ENCODE results near the gene SETD6. TPM values are rescaled to one million over a fixed set of nuclear protein-coding genes. Genes with fewer than 3 reads are reported as not detected.

Gene SETD6
- total and polyA plus RNA-seq, 9 of the 15 experiments (the other 6 are each of a cell fraction or from before 2014, with no cell fraction given): 9.2 to 40.9 (median 19.8) TPM

DNA sequence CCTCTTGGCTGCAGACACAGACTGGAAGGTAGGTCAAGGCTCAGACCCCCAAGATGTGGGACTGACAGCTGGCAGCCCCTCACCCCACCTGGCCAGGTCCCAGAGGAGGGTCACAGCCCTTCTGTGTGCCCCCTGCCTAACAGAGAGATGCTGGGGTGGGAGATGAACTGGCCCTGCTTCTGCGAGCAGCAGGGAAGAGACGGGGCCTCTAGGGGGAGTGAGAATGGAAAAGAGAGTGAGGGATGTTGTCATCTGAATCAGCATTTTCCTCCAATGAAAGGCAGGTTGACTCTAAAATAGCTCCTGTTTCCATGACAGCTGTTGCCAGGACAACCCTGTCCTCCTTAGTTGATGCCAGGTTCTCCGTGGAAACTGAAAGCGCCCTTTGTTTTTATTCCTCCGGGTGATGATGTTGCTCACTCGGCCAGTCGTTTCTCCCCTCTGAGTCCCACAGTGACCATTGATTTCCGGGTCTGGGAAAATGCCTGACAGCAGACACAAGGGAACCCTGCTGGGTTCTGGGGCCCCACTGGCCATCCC, 20.3 kb upstream of the SETD6 start (continued):
- TF ChIP-seq, protein P1, sequence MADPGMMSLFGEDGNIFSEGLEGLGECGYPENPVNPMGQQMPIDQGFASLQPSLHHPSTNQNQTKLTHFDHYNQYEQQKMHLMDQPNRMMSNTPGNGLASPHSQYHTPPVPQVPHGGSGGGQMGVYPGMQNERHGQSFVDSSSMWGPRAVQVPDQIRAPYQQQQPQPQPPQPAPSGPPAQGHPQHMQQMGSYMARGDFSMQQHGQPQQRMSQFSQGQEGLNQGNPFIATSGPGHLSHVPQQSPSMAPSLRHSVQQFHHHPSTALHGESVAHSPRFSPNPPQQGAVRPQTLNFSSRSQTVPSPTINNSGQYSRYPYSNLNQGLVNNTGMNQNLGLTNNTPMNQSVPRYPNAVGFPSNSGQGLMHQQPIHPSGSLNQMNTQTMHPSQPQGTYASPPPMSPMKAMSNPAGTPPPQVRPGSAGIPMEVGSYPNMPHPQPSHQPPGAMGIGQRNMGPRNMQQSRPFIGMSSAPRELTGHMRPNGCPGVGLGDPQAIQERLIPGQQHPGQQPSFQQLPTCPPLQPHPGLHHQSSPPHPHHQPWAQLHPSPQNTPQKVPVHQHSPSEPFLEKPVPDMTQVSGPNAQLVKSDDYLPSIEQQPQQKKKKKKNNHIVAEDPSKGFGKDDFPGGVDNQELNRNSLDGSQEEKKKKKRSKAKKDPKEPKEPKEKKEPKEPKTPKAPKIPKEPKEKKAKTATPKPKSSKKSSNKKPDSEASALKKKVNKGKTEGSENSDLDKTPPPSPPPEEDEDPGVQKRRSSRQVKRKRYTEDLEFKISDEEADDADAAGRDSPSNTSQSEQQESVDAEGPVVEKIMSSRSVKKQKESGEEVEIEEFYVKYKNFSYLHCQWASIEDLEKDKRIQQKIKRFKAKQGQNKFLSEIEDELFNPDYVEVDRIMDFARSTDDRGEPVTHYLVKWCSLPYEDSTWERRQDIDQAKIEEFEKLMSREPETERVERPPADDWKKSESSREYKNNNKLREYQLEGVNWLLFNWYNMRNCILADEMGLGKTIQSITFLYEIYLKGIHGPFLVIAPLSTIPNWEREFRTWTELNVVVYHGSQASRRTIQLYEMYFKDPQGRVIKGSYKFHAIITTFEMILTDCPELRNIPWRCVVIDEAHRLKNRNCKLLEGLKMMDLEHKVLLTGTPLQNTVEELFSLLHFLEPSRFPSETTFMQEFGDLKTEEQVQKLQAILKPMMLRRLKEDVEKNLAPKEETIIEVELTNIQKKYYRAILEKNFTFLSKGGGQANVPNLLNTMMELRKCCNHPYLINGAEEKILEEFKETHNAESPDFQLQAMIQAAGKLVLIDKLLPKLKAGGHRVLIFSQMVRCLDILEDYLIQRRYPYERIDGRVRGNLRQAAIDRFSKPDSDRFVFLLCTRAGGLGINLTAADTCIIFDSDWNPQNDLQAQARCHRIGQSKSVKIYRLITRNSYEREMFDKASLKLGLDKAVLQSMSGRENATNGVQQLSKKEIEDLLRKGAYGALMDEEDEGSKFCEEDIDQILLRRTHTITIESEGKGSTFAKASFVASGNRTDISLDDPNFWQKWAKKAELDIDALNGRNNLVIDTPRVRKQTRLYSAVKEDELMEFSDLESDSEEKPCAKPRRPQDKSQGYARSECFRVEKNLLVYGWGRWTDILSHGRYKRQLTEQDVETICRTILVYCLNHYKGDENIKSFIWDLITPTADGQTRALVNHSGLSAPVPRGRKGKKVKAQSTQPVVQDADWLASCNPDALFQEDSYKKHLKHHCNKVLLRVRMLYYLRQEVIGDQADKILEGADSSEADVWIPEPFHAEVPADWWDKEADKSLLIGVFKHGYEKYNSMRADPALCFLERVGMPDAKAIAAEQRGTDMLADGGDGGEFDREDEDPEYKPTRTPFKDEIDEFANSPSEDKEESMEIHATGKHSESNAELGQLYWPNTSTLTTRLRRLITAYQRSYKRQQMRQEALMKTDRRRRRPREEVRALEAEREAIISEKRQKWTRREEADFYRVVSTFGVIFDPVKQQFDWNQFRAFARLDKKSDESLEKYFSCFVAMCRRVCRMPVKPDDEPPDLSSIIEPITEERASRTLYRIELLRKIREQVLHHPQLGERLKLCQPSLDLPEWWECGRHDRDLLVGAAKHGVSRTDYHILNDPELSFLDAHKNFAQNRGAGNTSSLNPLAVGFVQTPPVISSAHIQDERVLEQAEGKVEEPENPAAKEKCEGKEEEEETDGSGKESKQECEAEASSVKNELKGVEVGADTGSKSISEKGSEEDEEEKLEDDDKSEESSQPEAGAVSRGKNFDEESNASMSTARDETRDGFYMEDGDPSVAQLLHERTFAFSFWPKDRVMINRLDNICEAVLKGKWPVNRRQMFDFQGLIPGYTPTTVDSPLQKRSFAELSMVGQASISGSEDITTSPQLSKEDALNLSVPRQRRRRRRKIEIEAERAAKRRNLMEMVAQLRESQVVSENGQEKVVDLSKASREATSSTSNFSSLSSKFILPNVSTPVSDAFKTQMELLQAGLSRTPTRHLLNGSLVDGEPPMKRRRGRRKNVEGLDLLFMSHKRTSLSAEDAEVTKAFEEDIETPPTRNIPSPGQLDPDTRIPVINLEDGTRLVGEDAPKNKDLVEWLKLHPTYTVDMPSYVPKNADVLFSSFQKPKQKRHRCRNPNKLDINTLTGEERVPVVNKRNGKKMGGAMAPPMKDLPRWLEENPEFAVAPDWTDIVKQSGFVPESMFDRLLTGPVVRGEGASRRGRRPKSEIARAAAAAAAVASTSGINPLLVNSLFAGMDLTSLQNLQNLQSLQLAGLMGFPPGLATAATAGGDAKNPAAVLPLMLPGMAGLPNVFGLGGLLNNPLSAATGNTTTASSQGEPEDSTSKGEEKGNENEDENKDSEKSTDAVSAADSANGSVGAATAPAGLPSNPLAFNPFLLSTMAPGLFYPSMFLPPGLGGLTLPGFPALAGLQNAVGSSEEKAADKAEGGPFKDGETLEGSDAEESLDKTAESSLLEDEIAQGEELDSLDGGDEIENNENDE (IDR thresholded peaks at IDR 0.05; ENCODE audit: low read depth, low read length): no peak
- no peak for TF ChIP-seq TCFL5 (CRISPR knock-in tag; conservative IDR thresholded peaks at IDR 0.05)
- TF ChIP-seq, protein P2, sequence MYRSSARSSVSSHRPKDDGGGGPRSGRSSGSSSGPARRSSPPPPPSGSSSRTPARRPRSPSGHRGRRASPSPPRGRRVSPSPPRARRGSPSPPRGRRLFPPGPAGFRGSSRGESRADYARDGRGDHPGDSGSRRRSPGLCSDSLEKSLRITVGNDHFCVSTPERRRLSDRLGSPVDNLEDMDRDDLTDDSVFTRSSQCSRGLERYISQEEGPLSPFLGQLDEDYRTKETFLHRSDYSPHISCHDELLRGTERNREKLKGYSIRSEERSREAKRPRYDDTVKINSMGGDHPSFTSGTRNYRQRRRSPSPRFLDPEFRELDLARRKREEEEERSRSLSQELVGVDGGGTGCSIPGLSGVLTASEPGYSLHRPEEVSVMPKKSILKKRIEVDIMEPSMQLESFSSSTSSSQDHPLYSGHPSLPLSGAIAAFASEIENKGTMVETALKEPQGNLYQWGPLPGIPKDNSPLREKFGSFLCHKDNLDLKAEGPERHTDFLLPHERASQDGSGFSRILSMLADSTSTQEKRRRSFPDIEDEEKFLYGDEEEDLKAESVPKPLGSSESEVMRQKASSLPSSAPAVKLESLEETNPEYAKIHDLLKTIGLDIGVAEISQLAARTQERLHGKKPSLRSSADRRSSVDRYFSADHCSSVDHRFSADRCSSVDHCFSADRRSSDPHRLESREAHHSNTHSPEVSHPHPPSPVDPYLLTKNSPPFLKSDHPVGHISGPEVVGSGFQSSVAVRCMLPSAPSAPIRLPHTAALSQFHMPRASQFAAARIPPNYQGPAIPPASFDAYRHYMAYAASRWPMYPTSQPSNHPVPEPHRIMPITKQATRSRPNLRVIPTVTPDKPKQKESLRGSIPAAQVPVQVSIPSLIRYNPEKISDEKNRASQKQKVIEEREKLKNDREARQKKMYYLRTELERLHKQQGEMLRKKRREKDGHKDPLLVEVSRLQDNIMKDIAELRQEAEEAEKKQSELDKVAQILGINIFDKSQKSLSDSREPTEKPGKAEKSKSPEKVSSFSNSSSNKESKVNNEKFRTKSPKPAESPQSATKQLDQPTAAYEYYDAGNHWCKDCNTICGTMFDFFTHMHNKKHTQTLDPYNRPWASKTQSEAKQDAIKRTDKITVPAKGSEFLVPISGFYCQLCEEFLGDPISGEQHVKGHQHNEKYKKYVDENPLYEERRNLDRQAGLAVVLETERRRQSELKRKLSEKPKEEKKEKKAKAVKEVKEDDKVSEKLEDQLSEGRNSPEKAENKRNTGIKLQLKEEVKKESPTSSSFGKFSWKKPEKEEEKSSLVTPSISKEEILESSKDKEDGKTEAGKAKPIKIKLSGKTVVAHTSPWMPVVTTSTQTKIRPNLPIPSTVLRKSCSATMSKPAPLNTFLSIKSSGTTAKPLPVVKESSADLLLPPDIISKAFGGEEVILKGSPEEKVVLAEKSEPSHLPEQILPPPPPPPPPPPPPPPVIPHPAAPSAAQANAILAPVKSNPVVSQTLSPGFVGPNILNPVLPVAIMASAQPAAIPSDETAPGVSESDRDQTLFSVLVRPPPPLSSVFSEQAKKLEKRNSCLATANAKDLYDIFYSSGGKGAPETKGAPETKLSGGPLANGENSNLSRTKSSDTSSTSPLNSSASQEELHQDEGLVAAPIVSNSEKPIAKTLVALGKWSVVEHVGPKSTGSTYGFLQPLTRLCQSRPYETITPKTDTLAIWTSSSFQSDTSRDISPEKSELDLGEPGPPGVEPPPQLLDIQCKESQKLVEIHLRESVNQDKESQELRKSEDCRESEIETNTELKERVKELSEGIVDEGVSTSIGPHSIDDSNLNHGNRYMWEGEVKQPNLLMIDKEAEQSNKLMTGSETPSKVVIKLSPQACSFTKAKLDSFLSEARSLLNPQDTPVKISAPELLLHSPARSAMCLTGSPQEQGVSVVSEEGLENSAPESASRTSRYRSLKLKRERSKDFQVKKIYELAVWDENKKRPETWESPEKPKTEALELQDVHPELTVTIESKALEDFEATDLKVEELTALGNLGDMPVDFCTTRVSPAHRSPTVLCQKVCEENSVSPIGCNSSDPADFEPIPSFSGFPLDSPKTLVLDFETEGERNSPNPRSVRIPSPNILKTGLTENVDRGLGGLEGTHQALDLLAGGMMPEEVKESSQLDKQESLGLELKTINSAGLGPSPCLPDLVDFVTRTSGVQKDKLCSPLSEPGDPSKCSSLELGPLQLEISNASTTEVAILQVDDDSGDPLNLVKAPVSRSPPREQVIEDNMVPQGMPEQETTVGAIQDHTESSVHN (IDR thresholded peaks at IDR 0.05; ENCODE audit: borderline replicate concordance in 1 of 2, low read depth in 1 of 2): no peak
- no peak for TF ChIP-seq PYGO2 (tag; IDR thresholded peaks at IDR 0.05)
- TF ChIP-seq MYNN (IDR thresholded peaks at IDR 0.05): peak; percentile 99
- peak; percentile 87 for TF ChIP-seq MYNN (CRISPR knock-in tag; IDR thresholded peaks at IDR 0.05)
- TF ChIP-seq RBM25 (IDR thresholded peaks at IDR 0.05; ENCODE audit: low read depth, low read length, severe bottlenecking): peak; percentile 11
- TF ChIP-seq RBBP5 (IDR thresholded peaks at IDR 0.05; ENCODE audit: borderline replicate concordance, insufficient read depth, low read length, poor library complexity, severe bottlenecking): no peak
